DMS79 (cell line): Measurements from ENCODE around the gene NPAS3.

Source experiments
- DNase-seq: peaks from one replicate; lab custom pipeline; 2025; lab: John Stamatoyannopoulos, UW

The NPAS3 gene

DNA sequence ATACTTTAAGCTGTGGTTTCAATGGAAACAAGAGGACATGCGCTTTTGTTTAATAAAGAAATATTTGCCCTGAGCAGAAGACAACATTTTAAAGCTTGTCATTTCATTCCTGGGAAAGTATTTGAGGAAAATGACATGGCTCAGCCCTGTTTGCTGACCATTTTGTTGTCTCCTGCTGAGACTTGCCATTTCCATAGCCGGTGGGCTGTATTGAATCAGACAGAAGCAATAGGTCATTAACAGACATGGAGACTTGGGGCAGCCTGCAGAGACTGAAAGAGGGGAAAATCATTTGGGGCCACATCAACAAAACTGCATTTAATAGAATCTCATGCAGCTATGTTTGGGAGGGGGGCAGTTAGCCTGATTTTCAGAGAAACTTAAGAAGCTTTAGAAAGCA is 443.0 kb downstream of the NPAS3 start:
- no peak for DNase-seq

DNA sequence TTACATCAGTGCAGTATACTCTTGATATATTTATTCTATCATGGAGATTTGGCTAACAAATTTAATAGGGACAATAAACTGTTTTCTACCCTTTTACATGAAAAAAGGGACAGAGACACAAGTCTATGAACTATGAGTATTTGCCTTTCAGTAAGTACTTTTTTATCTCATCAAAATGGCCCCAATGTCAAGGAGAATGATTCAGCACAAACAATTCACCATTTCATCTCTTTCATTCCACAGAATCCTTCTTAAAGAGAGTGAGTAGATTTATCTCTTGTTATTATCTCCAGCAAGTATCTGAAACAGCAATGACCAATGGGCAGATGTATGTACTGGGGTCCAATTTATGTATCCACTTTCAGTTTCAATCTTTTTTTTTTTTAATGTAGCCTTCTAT is 447.5 kb downstream of the NPAS3 start:
- no peak for DNase-seq

DNA sequence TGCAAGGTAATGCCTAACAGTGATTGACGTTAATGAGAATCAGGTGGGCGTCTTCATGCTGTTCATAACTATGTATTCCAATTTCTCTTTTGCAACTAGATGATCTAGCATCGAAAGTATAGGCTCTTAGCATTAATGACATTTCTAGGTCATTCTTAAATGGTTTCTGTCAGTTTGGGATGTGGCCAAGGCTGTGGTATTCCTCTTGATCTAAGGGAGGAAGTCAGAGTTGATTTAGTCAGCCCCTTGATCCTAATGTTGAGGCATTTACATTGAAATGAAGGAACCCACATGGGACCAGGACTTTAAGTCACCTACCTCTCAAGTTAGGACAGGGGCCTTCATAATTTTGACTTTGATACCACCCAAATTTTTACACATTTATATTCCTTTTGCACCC is 448.1 kb downstream of the NPAS3 start:
- DNase-seq, result no peak

DNA sequence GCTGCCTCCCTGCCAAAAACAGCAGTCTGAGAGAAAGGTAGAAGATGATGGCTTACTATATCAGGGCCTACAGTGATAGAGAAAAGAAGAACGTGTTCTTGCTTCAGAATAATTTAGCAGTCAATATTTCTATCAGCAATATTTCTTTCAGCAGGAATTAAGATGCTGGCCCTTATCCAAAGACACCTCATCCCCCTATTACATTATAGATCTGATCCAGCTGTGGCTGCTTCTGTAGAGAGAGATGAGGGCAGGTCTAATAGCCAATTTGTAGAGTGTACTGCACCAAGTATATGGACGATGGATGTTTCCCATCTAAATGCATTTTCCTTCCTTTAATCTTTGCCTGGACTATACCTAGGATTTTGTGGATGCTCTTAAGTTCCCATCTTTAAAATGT is 451.7 kb downstream of the NPAS3 start:
- no peak for DNase-seq

DNA sequence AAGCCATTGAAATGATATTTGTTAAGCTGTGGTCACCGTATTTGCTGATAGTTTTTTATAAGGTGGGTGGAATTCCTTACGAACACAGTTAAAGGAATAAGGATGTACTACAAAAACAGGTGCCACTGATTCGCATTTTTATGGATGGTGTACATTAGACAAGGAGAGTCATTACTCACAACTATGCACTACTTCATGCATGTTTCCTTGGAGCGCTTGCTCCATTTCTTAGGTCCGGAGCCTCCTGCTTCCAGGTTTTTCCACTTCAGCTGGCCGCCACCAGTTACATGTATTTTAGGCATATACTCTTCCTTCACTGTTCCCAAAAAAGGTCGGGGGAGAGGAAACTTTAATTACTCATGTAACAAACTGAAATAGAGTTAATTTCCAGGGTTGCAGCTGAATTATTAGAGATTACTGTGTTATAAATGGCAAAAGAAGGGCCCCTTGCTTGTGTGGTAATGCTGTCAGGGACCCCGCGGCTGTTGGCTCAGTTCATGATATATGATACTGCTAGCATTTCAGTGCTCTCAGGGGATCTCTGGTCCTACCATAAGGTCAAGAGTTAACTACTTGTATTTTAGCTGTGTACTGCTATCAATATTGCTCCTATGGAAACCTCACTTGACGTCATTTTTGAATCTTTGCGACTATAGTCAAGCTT is 454.7 kb downstream of the NPAS3 start:
- no peak for DNase-seq

DNA sequence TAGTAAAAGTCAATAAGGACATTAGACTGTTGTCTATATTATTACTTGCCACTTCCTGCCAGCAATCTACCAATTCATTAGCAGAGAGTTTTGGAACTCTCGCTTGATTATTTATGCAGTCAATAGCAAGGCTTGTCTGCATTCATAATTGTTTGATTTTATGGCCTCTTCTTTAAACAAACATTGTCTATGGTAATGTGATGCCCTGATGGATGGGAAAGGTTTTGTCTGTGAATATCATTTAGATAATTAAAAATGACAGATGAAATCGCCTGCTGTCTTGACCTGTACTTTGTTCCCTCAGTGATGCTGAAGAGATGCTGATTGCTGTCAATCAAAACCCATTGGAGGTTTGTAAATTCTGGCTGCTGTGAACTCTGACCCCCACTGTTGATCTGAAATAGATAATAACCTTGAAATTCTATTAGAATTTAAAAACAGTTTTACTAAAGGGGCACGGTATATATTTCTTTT is 455.3 kb downstream of the NPAS3 start:
- DNase-seq, result no peak

DNA sequence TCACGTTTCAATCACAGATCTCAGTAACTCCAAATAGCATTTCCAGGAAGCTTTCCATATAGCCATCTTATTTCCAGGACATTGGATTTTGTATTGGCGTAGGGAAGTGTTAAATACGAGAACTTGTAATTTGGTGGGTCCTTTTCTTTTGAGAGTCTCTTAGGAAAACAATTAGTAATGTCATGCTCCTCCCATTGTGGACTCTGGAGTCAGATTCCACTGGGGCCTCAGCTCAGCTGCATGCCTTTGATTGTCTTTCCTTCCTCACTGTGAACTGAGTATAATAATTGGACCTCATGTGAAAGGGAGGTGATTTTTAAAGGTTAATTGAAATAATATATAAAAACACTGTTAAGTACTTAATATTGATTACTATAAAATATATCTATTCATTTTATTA is 462.6 kb downstream of the NPAS3 start:
- no peak for DNase-seq

DNA sequence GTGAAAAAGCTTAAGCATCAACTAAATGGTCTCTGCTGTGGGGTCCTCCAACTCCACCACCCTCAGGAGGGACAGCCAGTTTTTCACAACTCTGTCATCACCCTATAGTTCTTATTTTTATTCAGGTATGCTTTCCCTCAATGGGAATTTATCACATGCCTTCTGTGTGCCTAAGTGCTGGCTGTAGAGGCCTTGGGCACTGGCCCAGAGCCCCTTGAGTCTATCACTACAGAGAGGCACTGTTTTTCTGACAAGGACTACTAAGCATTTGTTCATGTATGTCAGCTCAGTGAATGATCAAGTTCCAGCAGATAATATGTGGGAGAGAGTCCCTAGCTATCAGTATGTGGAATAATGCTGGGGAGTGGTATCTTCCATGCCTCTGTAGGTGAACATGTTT is 463.9 kb downstream of the NPAS3 start:
- no peak for DNase-seq

DNA sequence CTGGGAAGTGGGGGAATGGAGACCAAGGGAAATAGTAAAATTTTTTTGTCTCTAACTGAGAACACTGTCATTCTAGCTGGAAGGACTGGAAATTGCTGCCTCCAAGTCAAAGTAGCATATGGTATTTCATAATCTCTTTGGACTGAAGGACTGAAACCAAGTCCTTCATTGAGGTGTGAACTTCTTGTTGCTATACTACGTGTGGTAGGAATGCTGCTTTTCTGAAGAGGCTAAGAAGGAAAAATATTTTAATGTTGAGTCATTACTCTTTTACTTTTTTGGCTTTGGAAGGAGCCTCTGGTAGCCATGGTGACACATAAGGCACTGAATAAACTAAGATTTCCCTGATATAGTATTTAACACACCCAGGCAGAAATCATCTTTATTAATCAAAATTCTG is 465.4 kb downstream of the NPAS3 start:
- no peak for DNase-seq

DNA sequence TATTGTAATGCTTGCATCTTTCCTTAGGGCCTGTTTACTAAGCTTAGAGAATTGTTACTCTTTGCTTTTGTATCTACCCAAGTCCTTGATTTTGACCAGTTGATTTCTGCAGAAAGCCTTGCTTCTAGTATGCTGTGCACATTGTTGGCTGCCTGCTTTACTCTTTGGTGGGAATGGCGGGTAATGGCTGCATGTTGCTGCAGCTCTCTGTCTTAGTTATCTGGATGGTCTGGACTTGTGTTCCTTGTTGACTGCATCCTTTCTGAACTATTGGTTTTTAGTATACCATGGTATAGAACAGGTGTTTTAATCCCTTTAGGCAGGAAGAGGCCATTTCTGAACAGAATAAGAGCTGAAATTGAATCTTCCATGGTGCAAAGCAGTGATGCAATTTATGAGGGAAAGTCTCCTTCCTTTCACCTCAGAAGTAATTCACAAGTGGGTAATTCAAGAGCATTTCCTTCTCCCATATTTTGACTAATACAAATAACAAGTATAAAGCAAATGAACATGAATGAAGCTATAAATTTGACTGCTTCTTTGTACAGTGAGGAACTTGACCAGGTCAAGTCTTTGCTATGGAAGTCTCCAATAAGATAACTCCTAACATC is 466.4 kb downstream of the NPAS3 start:
- no peak for DNase-seq

DNA sequence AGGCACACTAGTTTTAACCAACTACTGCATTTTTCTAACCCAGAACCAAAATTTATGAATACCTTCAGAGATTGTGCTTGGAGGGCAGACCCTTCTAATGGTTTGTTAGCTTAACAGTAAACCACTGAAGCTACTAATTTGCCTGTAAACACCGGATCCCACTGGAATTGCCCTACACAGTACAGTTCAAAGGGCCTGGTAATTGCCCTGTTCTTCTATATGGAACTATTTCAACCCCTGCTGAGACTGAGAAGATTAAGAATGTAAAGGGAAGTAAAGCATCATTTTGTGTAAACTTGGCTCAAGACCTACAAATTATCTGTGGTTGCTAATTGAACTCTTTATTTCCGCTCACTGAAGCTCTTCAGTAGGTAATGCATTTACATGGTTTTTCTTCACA is 468.1 kb downstream of the NPAS3 start:
- DNase-seq, result no peak

DNA sequence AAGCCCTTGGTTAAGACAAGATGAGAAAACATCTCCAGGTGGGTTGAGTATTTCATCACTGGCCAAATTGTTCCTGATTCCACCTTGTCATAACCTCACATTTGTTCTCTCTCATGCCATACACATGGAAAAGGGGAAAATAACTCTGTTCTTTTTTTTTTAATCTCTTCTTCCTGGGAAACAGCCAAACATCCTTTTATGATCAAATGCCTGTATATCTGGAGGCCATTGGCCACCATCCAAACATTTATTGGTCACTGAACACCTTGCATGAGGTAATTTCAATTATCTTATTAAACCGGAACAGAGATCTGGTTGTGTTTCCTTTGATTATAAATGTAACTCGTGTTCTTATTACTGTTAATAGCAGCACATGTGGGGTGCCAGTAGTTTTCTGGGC is 469.6 kb downstream of the NPAS3 start:
- no peak for DNase-seq

DNA sequence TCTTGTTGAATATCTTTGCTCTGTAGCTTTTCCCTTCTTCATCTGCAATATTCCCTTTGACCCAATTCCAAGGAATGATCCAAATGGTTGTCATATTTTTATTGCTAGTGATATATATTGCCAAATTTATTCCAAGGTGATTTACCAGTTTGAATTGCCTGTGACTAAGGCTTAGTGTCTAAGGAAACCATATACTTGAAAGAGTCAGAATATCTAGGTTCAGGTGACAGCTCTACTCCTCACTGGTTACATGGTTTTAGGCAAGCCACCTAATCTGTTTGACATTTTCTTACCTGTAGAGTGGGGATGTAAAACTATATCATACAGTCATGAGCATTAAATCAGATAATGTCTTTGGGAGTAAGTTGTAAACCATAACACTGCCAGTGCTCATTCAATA is 473.8 kb downstream of the NPAS3 start:
- DNase-seq, result no peak

DNA sequence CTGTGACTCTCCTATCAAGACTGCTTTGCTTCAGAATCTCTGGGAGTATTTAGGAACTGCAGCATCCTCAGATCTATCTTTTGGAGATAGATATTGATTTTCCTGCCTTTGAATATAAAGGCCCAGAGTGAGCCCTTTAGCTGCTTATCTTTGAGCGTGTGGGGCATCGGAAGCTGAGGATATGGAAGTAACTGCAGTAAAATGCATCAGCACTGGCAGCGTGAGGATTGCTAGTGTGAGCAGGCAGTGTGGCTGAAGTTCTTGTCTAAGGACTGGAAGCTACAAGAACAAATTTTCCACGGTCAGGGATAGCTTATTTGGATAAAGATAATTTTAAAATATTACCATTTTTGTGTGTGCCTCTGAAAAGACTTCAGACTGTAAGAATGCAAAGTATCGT is 474.7 kb downstream of the NPAS3 start:
- DNase-seq, result no peak

DNA sequence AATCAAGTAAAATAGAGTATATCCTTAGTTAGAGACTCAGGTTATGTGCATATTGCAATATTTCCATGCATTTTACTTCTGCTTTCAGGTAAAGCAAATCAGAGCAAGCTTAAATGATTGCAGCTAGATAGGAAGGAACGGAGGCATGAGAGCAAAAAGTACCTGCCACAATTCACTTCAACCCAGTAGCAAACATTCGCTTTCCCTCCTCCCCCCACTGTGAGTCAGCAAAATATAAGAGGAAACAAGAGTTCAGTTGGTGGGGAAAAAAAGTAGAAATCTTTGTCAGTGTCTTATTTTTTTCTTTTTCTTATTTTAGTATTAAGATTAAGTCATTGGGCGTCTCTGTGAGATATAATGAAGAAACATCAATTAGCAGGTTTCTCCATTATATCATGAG is 475.4 kb downstream of the NPAS3 start:
- no peak for DNase-seq

DNA sequence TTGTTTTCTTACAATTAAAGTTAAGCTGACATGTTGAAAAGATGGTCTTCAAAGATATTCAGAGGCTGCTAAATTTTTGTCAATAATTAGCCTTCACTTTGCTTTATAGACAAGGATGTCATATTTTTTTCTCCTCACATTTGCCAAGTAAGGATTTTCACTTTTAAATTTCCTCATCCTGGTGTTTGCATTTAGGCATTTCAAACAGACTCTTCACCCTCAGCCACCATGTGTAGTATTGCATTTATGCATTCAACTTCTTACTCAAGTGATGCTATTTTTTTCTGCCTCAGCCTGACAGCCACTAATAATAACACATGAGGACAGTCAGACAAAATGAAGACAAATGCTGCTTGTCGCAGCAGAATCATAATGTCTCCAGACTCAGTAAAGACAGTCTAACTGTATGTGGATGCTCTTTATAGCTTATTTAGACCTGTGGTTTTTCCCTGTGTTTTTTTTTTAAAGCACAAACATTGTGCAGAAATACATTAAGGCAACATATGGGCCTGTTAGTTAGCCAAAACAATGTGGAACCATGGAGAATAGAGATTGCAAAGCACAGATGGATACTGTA is 481.5 kb downstream of the NPAS3 start:
- no peak for DNase-seq

DNA sequence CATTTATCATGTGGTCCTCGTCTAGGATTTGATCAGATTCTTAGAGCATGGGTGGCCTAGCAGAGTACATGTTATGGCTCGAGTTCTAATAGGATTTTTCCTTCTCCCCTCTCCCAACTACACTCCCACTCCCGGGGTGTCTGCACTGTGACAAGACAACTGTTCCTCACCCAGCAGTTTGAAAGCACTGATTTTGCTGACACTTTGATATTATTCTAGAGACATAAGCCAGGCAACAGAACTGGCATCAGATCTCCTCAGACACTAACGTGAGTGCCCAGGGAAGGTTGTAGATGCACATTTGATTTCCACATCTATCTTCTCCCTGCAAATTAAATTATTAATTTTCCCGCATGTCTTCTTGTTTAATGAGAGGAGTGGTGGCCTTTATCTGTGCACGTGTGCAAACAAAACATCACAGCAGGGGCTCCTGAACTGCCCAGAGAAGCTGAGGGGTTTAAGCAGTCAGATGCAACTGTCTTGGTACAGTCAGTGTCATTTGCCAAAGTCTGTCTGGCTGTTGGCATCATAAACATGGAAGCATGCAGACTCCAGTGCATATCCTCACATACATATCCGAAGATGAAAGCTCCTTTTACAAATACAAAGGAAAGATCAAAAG is 491.8 kb downstream of the NPAS3 start:
- DNase-seq, result no peak

DNA sequence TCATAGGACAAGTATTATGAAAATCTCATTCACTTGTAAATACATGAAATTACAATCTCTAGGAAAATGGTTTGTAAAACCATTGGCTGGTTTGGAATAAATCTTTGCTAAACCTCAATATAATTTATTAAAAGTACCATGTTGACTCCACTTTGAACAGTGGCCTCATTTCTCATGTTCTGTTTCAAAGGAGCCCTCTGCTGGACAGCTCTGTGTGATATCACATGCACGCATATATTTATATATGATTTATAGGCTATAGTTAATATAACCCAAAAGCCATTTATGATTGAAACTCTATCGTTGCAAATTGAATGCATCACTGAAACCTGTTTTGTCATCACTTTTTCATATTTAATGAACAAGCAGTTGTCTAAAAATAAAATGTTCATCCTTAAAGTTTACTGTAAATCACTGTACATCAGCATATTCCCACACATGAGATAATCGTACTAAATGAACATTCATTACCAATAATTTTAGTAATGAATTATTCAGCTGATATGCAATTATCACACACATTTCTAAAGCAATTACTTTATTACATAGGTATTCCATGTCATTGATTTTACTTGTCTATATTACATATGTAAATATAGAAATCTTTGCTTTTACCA is 493.8 kb downstream of the NPAS3 start:
- no peak for DNase-seq

DNA sequence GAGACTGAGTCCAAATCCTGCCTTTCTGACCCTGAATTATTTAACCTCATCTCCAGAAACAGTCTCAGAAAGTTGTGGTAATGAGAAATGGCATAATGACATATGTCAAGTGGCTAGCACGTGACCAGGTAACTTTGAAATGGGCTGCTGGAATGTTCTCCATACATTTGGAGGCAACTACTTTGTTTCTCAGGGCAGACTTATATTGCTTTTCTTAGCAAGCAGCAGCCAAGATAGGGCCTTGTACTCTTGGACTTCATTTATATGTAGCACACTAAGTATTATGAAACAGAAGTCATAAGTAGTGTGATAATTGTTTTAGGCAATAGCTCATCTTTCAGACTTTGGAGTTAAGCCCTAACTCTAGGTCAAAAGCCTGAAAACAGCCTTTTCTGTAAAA is 494.7 kb downstream of the NPAS3 start:
- DNase-seq, result no peak

DNA sequence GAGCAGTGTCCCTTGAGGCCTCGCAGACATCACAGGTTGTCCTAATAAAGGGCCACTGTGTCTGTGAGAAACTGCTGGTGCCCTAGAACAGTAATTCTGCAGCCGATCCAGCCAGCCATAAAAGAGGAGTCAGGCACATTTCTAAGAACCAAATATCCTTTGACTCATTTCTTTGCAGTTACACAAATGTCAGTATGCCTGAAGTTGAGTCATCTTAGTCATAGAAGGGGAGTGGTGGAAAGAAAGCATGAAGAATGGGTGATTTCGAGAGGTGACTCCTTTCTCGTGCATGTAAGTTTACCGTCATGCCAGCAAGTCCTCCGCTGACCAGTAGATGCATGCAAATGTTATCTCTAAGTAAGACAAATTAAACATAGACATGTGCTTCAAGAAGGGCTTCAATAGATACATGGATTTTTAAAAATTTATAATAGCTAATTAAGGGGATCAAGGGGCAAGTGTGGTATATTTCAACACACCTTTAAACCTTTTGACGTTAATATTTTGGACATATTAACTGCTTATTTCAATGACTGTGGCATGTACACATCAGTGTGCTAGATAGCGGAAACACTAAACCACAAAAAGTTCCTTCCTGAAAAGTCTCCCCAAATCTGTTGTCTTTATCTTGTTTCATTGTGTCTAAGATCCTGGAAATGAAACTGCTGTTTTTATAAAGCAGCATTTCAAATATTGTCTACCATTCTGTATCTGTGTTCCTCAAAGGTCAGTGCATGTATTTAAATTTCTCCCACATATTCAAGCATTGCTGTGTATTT is 497.4 kb downstream of the NPAS3 start:
- DNase-seq, result no peak

DNA sequence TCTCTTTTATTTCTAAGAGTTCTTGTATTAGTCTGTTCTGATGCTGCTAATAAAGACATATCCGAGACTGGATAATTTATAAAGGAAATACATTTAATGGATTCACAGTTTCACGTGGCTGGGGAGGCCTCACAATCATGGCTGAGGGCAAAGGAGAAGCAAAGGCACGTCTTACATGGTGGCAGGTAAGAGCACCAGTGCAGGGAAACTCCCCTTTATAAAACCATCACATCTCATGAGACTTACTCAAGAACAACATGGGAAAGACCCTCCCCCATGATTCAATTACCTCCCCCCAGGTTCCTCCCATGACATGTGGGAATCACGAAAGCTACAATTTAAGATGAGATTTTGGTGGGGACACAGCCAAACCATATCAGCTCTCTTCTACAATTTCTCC is 503.0 kb downstream of the NPAS3 start:
- no peak for DNase-seq

DNA sequence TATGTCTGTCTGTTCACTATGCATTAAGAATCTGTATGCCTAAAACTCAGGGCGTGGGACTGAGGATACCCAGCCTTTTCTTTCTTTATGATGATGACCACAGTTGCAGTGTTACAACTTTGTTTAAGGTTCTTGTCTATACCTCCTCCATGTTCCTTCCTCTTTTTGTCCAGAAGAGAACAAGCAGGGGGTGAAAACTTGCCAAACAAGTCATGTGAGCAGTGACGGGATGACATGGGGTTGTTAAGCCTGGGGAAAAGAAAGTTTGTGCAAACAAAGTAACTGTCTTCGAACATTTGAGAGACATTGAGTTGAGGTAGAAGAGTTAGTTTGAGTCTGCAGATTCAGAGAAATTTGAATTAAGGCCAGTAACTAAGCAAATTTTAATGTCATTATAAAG is 505.5 kb downstream of the NPAS3 start:
- DNase-seq, result no peak
